ENCODE results near the gene ZBTB20. TPM values are rescaled to one million over a fixed set of nuclear protein-coding genes. Genes with fewer than 3 reads are reported as not detected.

Gene ZBTB20
- polyA plus RNA-seq, 1 donor from 2014 or later: 4.8 TPM

- Histone ChIP-seq H3K36me3 (ENCODE audit: insufficient read depth, low read length) (no peaks in the 10 kb centered on the region), H3K9me2 (ENCODE audit: insufficient read depth, low read length) (no peaks in the 10 kb centered on the region), H3K27ac (ENCODE audit: low read length) (no peak overlapping the region), H3K9me3 (ENCODE audit: low read length) (no peaks in the 10 kb centered on the region), H3K9ac (ENCODE audit: low read length) (no peak overlapping the region), H3F3A (ENCODE audit: insufficient read depth, low read length, poor library complexity, severe bottlenecking) (no peaks in the 10 kb centered on the region), H3K4me2 (ENCODE audit: low read length) (no peak overlapping the region), H3K27me3 (ENCODE audit: insufficient read depth, low read depth, low read length) (no peaks in the 10 kb centered on the region), H4K20me1 (ENCODE audit: insufficient read depth) (no peaks in the 10 kb centered on the region), H2AFZ (ENCODE audit: low read depth, low read length) (no peak overlapping the region), H3K4me3 (ENCODE audit: low read length) (no peak overlapping the region), H3K79me2 (replicated peaks; ENCODE audit: insufficient read depth, low read length) (no peaks in the 10 kb centered on the region)
- no peak for TF ChIP-seq EP300 (conservative IDR thresholded peaks at IDR 0.05; ENCODE audit: poor library complexity, severe bottlenecking)
- TF ChIP-seq SMC3 (conservative IDR thresholded peaks at IDR 0.05; ENCODE audit: poor library complexity): no peak
- TF ChIP-seq TAF1 (IDR thresholded peaks at IDR 0.05; ENCODE audit: low read depth): no peak
- no peak for TF ChIP-seq POLR2AphosphoS5 (IDR thresholded peaks at IDR 0.05)
- no peak for TF ChIP-seq RAD21 (conservative IDR thresholded peaks at IDR 0.05)
- TF ChIP-seq MXI1 (conservative IDR thresholded peaks at IDR 0.05; ENCODE audit: poor library complexity, severe bottlenecking): no peak
- no peak for TF ChIP-seq REST (IDR thresholded peaks at IDR 0.05; ENCODE audit: borderline replicate concordance)
- no peak for TF ChIP-seq CTCF (IDR thresholded peaks at IDR 0.05; ENCODE audit: poor library complexity, severe bottlenecking)
- no peak for TF ChIP-seq EZH2 (IDR thresholded peaks at IDR 0.05; ENCODE audit: borderline replicate concordance, insufficient read depth, low read length, poor library complexity, severe bottlenecking)
These were observed 538.8 kb downstream of the ZBTB20 start for GRCh38 chr3:114608293-114608692.

GRCh38 chr3:114606336-114606735 lies 540.8 kb downstream of the ZBTB20 start:
- Histone ChIP-seq H3K9me2 (ENCODE audit: insufficient read depth, low read length) (no peaks in the 10 kb centered on the region), H2AFZ (ENCODE audit: low read depth, low read length) (no peak overlapping the region), H4K20me1 (ENCODE audit: insufficient read depth) (no peaks in the 10 kb centered on the region), H3K9me3 (ENCODE audit: low read length) (no peaks in the 10 kb centered on the region), H3K36me3 (ENCODE audit: insufficient read depth, low read length) (no peaks in the 10 kb centered on the region), H3K27me3 (ENCODE audit: insufficient read depth, low read depth, low read length) (no peaks in the 10 kb centered on the region), H3K4me2 (ENCODE audit: low read length) (no peak overlapping the region), H3K9ac (ENCODE audit: low read length) (no peak overlapping the region), H3F3A (ENCODE audit: insufficient read depth, low read length, poor library complexity, severe bottlenecking) (no peaks in the 10 kb centered on the region), H3K27ac (ENCODE audit: low read length) (no peak overlapping the region), H3K79me2 (replicated peaks; ENCODE audit: insufficient read depth, low read length) (no peaks in the 10 kb centered on the region), H3K4me3 (ENCODE audit: low read length) (no peak overlapping the region)
- no peak for TF ChIP-seq CTCF (IDR thresholded peaks at IDR 0.05; ENCODE audit: poor library complexity, severe bottlenecking)
- TF ChIP-seq MXI1 (conservative IDR thresholded peaks at IDR 0.05; ENCODE audit: poor library complexity, severe bottlenecking): no peak
- no peak for TF ChIP-seq EZH2 (IDR thresholded peaks at IDR 0.05; ENCODE audit: borderline replicate concordance, insufficient read depth, low read length, poor library complexity, severe bottlenecking)
- no peak for TF ChIP-seq REST (IDR thresholded peaks at IDR 0.05; ENCODE audit: borderline replicate concordance)
- TF ChIP-seq TAF1 (IDR thresholded peaks at IDR 0.05; ENCODE audit: low read depth): no peak
- no peak for TF ChIP-seq RAD21 (conservative IDR thresholded peaks at IDR 0.05)
- TF ChIP-seq EP300 (conservative IDR thresholded peaks at IDR 0.05; ENCODE audit: poor library complexity, severe bottlenecking): no peak
- TF ChIP-seq POLR2AphosphoS5 (IDR thresholded peaks at IDR 0.05): no peak
- no peak for TF ChIP-seq SMC3 (conservative IDR thresholded peaks at IDR 0.05; ENCODE audit: poor library complexity)

Data from neural cell (in vitro differentiated cells).